ACHN (cell line): ENCODE measurements around the gene SERINC5.
"Not testable (repeated sequence)": the region's sequence is repeated elsewhere in the genome, so short reads cannot be mapped to it uniquely, and the experiment has no call there.

Experiments used
- DNase-seq: peaks from one replicate; pipeline ENCODE4 v3.0.0-alpha.2; 2015
- in situ Hi-C: cut with HindIII; loops from 2 replicates; pipeline ENCODE4 v1.10.0; 2017; ENCODE audit warnings: low sequenced_read_pairs, low pct_ligation_motif_present, low pct_unique_long_range_greater_than_20kb

SERINC5 gene

DNA sequence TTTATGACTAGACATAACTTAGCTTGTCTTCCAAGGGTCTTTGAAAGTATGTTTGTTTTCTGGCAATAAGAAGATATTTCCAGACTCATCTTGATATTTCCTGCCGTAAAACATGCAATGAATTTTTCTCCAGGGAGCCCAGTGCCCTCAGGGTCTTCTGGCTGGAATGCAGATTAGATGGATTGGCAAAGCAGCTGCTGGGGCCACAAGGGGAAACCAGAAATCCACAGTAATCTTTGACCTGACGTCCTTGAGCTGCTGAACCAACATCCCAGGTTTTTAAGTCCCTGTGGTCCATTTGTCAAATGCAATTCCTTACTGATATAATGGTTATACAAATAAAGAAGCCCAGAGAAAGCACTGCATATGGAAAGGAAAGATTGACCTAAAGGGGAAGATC is 127.7 kb downstream of the SERINC5 start:
- in situ Hi-C loops = no loop called here
- no peak for DNase-seq

DNA sequence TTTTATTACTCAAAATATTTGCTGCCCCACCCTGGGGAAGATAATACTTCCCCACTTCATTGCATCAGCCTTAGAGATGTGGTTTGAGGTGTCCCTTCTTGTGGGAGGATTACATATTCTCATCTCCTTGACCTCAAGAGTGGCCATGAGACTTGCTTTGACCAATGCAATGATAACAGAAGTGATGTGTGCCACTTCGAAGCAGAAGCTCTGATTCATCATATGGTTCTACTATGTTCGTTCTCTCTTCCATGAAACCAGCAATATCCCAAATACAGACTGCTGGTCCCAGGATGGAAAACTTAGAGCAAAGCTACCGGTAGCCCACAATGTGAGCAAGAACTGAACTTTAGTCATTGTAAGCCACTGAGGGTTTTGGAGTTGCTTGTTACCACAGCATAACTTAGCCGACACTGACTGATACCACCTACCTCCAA is 128.7 kb downstream of the SERINC5 start:
- DNase-seq = no peak
- in situ Hi-C loops = no loop called here

DNA sequence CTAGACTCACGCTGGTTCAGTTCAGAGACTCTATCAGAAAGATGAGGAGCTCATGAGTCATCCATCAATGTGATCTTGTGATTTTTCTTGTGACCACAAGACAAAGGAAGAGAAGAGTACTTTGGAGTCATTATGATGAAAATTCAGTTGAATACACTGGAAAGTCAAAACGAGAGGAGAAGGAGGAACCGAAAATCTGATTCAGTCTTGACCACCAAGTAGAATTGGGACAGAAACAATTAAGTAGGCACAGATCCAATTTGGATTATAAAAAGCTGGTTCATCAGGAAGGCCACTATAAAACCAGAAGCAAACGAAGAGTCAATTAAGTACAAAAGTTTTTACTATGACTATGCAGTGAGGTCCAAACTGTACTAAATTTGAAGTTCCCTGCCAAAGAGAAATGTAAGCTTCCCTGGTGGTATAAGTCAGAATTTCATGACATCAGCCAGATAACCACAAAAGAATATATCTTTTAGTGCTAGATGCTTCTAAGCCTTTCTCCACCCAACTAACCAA is 129.8 kb downstream of the SERINC5 start:
- in situ Hi-C loops = no loop called here
- peak; percentile 2 for DNase-seq

DNA sequence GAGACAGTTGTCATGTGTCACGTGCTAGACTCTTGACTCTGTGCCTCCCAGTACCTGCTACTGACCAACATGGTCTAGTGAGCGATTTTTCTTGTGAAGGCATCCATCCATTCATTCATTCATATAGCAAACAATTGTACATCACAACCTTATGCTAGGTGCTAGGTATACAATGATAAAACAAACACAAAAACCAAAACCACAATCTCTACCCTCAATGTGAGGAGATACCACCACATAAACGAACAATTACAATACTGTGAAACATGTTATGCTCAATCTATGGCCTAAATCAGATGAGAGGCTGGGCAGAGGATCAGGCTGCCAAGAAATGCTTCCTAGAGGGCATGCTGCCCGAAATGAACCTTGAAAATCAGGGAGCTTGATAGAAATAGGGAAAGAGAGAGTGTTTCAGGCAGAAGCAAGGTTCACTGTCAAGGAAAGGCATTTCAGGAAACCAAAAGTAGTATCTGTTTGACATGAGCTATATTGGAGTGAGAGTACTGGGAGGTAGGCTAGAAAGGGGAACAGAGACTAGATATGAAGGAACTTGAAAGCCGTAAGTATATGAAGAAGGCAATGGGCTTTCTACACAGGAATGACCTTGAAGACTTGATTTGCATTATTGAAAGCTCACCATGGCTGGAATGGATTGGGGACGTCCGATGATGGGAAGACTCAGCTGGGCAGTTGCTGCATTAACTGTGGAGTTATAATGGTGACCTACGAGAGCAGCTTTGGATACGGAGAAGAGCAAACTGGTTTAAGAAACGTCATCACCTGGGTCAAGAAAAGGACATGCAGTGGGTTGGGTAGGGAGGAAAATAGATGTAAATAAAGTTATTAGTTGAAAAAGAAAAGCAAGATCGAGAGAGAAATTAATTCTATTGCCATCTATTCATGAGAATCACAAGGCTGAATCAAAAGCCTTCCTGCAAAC is 130.6 kb downstream of the SERINC5 start:
- DNase-seq = no peak

DNA sequence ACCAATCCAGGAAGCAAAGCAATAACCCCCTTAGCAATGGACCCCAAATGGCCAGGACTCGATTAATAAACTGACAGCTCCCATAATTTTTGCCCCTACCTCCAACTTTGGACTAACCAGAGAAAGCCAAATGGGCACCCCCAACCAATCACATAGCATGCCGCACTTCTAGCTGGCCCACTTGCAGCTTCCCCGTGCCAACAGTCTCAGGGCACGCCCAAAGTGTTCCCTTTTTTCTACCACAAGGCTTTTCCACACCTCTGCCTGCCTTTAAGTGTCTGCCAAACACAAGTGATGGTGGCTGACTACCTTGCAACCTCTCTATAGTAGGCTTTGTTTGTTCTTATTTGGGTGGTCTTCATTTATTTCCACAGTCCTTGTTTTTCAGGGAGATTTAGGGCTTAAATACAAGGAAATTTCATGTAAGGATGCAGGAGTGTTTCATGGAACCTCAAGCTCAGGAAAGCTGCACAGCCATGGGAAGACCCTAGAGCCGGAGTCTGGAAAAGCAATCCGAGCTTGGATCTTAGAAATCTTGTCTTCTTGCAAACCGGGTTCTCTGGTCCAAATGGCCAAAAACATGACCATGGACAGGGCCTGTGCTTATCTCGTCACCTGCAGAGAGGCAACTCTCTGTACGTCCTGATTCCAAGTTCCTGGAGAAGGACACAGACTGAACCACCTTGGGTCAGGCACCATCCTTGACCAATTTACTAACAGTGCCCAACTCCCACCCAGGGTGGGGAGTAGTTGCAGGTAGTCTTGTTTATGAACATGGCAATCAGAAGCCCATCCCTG is 131.5 kb downstream of the SERINC5 start:
- DNase-seq = no peak
- in situ Hi-C loops = no loop called here

More for the DNA sequence above, 130.6 kb downstream of the SERINC5 start:
- in situ Hi-C loops = no loop called here

DNA sequence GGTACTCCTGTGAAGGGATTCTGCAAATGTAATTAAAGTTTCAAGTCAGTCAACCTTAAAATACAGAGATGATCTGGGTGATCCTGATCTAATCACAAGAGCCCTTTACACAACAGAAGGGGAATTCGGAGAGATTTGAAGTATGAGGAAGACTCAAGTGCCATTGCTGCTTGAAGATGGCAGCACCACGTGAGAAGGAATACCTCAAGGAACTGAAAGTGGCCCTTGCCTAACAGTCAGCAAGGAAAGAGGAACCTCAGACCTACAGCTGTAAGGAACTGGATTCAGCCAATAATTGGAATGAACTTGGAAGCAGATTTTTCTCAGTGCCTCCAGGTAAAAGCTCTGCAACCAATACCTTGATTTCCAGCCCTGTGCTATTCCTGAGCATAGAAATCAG is 133.3 kb downstream of the SERINC5 start:
- in situ Hi-C loops = no loop called here
- DNase-seq = no peak

DNA sequence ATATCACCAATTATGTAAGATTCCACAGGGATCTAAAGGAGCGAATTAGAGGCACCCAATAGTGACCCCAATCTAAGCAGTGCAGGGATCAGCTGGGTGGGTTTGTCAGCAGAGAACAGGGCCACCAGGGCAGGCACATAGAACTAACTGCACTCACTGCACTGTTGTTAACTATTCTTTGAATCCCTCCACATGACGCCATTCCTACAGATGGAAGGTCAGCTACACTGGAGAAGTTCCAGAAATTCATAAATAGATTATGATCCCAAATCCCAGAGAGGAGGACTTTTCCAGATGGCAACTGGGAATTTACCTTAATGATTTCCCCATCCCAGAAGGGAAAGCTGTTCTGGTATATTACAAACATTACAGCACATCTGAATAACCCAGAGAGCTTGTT is 136.5 kb downstream of the SERINC5 start:
- no peak for DNase-seq
- in situ Hi-C loops = no loop called here

DNA sequence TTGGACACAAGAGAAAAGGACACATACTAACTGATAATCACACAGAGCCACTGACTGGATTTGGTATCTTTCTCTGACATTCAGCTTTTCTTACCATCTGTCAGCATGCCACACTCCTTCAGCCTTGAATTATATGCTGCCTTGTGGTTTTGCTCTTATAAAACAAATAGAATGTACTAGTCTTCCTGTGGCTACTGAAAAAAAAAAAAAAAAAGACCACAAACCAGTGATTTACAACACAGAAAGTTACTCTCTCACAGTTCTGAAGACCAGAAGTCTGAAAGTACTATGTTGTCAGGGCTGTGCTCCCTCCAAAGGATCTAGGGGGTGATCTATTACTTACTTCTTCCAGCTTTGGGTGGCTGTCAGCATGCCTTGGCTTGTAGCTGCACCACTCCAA is 138.4 kb downstream of the SERINC5 start:
- in situ Hi-C loops = no loop called here
- no peak for DNase-seq

DNA sequence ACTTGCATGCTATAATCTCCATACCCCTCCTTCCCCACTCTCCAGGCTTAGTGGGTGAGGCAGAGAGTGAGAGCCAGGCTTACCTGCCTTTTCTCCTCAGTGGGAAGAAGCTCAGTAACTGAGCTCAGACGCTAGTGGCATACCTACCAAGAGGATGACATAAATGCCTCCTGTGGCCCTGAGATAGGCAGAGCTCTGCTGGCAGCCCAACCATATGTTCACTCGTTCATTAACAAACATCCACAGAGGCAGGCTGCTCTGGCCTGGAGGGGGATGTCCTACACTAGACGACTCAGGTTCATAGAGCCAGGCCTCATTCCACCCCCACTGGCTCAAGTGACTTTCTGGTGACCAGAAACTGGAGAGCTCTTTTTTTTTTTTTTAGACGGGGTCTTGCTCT is 139.4 kb downstream of the SERINC5 start:
- in situ Hi-C loops = no loop called here
- no peak for DNase-seq

DNA sequence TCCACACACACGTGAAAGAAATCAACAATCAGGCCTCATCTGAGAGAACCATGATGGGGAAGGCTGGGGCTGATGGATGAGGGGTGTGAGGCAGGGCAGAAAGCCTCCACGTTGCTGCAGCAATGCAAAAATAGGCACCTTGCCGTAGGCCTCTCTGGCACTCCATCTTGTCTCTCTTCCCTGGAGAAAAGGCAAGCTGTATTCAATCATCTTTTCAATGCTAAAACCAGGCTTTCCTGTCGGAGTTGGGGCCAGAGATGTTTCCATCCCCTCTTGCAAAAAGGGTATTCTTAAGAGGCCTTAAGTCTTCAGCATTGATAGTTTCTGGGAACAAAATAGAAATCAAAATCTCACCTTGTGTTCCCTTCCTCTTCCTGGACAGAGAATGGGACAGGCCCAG is 139.8 kb downstream of the SERINC5 start:
- no peak for DNase-seq
- in situ Hi-C loops = no loop called here

DNA sequence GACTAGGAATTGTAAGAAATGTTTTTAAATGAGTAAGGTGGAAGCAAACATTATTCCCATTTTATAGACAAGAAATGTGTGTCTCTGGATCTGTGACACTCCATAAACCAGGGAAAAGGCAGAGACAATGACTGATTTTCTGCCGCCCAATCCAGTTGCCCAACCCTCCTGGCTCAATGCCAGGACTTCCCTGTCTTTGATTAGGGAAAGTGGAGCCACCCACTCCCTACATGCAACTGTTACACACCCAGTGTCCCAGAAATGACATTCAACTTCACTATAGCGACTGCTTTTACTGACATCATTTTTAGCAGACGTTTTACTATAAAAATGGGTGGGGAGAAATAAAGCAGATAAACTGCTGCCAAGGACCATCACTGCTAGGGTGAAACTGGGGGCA is 141.0 kb downstream of the SERINC5 start:
- no peak for DNase-seq
- in situ Hi-C loops = no loop called here

DNA sequence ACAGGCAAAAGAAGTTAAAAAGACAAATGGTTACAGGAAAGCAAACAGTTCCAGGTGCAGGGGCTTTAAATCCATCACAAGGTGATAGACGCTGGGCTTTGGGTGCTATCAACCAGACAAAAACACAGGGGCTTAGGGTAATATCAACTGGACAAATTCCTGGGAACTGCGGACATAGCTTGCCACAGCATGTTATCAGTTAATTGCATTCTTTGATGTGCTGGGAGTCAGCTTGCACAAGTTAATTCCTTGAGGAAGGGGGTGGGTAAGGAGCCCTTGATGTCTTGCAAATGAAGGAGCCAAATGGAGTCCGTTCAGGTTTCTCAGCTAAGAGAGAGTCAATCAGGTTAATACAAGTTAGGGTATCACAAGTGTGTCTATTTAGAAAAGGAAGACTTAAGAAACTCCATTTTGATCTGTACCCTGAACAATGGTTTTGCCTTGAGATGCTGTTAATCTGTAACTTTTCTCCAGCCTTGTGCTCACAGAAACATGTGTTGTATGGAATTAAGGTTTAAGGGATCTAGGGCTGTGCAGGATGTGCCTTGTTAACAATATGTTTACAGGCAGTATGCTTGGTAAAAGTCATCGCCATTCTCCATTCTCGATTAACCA is 144.4 kb downstream of the SERINC5 start:
- DNase-seq, in situ Hi-C loops: not testable (repeated sequence)

DNA sequence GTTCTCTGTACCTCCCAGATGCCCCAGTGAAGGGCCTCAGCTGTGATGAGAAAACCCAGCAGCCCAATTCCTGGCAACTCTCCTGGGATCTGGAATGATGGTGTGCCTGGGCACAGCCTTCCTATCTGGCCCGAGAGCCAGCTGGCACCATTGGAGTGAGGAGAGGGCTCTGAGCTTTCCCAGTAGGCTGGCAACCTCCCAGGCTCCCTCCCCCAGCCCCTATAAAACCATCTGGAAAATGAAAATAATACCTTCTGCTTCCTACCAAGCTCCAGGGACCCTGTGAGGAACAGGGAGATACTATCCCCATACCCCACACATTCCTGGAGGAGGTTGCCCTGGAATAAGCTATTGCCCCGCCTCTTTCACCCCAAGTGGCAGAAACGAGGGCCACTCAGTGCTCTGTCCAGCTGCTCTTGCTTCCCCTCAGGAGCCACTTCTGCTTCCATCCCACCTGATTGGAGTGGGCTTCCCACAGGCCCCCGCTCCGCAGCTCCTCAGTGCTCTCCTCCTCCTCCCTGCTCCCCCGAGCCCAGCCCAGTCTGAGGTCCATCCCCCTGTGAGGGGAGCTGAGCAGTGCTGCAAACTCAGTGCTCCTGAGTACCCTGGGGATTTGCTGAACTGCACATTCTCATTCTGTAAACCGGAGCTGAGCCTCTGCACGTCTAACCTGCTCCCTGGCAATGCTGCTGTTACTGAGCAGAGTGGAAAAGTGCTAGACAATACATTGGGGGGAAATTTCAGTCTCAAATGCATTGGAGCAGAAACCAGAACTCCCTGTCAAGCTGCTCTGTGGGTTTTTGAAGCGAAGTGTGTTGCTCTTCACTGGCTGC is 146.0 kb downstream of the SERINC5 start:
- in situ Hi-C loops = no loop called here

DNA sequence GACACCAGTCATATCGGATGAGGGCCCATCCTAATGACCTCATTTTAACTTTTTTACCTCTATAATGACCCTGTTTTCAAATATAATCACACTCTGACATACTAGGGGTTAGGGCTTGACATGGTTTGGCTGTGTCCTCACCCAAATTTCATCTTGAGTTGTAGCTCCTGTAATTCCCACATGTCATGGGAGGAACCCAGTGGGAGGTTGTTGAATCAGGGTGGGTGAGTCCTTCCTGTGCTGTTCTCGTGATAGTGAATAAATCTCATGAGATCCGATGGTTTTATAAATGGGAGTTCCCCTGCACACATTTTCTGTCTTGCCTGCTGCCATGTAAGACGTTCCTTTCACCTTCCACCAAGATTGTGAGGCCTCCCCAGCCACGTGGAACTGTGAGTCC is 148.9 kb downstream of the SERINC5 start:
- in situ Hi-C loops = no loop called here

More for the DNA sequence above, 146.0 kb downstream of the SERINC5 start:
- DNase-seq = no peak

DNA sequence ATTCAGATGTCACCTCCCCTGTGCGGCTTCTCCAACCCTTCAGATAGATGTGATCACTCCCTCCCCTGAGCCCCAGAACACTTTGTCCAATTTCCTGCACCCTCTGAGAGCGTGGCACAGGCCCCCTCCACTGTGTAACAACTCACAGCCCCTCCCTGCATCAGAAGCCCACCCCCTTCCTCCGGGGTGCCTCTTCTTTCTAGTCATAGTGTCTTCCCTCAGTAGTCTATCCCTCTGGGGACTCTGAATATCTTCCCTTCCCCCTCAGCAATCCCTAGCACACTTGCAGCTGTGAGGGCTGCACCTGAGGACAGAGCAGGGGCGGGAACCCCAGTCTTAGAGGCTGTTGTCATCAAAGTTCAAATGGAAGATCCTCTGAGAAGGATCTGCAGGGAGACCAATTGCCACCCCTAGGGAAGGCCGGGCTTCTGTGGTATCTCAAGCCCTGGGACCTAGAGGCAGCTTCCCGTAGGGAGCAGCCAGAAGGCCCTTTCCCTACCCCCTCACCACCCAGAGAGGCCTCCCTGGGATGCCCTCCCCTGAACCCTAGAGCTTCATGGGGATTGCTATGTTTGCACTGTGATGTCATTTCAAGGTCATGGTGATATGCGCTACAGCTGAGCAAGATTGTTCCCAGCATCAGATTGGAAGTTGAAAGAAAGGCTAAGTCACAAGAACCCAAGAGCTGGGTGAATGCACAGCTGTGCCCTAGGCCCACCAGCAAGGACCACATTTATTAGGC is 150.0 kb downstream of the SERINC5 start:
- no peak for DNase-seq
- in situ Hi-C loops = no loop called here

More for the DNA sequence above, 148.9 kb downstream of the SERINC5 start:
- no peak for DNase-seq

DNA sequence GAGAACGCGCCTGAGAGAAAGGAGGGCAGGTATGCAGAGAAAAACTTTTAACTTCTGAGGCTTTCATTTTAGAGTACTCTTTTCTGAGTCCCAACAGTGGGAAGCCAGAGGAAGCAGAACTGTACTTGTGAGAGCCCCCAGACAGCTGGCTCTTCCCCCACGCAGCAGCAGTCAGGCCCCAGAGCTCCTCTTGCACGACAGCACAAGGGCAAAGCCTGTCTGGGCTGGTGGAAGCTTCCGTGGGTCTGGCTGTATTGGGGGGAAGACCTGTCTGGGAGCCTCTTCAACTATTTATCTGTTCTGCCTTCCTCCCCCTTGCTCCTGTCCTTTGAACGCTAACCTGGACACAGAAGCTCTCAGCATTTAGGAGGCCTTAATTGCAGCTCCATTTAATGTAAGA is 152.5 kb downstream of the SERINC5 start:
- in situ Hi-C loops = no loop called here
- no peak for DNase-seq

DNA sequence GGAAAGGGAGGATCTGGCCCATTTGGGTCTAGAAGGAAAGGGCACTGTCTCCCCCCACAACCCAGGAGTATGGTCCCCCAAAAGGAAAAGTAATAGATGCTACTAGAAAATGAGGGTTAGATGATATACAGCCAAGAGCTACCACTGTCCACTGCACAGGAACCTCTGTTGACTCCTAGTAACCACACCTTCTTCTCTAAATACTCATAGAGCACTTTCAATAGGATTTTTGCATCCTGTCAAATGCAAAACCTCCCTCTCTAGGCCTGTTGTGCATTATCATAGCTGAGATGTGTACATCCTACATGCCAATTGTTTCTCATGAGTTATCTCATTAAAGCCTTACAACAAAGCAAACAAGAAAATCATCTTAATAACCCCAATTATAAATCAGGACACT is 153.9 kb downstream of the SERINC5 start:
- in situ Hi-C loops = no loop called here
- DNase-seq = no peak
